22Rv1 (cell line): ENCODE data around the gene ATP8B3.
"Not testable (repeated sequence)": the region's sequence is repeated elsewhere in the genome, so short reads cannot be mapped to it uniquely, and the experiment has no call there.

Source experiments
- H3K27ac ChIP-seq: fragments of 450-650 bp; 2 replicates; pipeline ENCODE4 v1.5.1; 2017
- ZFX ChIP-seq: fragments of 450-650 bp; IDR thresholded peaks from 2 replicates; pipeline ENCODE4 v1.6.1; 2017; ENCODE audit warnings: antibody characterized with exemption, borderline replicate concordance
- TF ChIP-seq, protein P1 (sequence below): fragments of 450-650 bp; IDR thresholded peaks from 2 replicates; pipeline ENCODE4 v1.5.1; 2017; ENCODE audit warnings: mild to moderate bottlenecking

ATP8B3 gene

DNA sequence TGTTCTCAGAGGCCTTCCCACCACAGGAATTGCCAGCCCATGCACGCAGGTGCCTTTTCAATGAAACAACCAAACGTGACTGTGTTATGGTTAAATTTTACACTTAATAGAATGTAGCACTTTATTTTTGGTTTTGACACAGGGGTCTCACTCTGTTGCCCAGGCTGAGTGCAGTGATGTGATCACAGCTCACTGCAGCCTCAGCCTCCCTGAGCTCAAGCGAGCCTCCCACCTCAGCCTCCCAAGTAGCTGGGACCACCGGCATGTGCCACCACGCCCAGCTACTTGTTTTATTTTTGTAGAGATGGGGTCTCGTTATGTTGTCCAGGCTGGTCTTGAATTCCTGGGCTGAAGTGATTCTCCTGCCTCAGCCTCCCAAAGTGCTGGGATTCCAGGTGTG lies 7.2 kb downstream of the ATP8B3 start:
- no peak overlapping the region for H3K27ac ChIP-seq

DNA sequence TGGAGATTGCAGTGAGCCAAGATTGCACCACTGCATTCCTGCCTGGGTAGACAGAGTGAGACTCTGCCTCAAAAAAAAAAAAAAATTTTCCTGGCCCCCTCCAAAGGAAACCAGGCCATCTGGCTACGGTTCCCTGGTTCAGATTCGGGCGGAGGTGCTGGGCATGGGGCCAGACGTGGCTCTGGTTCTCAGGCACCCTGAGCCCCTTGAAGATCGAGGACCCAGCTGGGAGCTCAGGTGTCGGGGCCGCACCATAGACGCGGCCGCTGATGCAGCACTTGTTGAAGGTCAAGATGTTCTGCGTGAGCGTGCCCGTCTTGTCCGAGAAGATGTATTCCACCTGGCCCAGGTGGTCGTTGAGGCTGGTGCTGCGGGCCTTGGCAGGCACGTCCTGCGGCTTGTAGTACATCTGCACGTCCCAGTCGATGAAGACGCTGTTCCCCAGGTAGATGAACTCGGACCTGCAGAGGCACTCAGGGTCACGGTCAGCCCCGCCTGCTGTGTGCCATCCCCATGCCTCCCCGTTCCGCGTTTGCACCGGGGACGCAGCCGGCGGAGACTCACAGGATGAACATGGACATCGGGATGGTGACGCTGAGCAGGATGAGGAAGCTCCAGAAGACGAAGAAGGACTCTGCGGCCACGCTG lies 12.3 kb downstream of the ATP8B3 start:
- TF ChIP-seq, protein P1, sequence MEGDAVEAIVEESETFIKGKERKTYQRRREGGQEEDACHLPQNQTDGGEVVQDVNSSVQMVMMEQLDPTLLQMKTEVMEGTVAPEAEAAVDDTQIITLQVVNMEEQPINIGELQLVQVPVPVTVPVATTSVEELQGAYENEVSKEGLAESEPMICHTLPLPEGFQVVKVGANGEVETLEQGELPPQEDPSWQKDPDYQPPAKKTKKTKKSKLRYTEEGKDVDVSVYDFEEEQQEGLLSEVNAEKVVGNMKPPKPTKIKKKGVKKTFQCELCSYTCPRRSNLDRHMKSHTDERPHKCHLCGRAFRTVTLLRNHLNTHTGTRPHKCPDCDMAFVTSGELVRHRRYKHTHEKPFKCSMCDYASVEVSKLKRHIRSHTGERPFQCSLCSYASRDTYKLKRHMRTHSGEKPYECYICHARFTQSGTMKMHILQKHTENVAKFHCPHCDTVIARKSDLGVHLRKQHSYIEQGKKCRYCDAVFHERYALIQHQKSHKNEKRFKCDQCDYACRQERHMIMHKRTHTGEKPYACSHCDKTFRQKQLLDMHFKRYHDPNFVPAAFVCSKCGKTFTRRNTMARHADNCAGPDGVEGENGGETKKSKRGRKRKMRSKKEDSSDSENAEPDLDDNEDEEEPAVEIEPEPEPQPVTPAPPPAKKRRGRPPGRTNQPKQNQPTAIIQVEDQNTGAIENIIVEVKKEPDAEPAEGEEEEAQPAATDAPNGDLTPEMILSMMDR = no peak
- TF ChIP-seq ZFX = no peak
- H3K27ac ChIP-seq = no peak overlapping the region

More for the DNA sequence above, 7.2 kb downstream of the ATP8B3 start:
- no peak for TF ChIP-seq ZFX
- TF ChIP-seq, protein P1 = no peak

DNA sequence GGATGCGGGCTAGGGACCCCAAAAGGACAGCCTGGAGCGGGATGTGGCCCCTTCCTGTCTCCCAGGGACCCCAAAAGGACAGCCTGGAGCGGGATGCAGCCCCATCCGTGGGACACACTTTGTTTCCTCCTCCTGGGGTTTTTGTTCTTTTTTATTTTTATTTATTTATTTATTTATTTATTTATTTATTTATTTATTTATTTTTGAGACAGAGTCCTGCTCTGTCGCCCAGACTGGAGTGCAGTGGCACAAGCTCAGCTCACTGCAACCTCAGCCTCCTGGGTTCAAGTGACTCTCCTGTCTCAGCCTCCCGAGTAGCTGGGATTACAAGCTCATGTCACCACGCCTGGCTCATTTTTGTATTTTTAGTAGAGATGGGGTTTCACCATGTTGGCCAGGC lies 14.8 kb downstream of the ATP8B3 start:
- H3K27ac ChIP-seq = not testable (repeated sequence)

DNA sequence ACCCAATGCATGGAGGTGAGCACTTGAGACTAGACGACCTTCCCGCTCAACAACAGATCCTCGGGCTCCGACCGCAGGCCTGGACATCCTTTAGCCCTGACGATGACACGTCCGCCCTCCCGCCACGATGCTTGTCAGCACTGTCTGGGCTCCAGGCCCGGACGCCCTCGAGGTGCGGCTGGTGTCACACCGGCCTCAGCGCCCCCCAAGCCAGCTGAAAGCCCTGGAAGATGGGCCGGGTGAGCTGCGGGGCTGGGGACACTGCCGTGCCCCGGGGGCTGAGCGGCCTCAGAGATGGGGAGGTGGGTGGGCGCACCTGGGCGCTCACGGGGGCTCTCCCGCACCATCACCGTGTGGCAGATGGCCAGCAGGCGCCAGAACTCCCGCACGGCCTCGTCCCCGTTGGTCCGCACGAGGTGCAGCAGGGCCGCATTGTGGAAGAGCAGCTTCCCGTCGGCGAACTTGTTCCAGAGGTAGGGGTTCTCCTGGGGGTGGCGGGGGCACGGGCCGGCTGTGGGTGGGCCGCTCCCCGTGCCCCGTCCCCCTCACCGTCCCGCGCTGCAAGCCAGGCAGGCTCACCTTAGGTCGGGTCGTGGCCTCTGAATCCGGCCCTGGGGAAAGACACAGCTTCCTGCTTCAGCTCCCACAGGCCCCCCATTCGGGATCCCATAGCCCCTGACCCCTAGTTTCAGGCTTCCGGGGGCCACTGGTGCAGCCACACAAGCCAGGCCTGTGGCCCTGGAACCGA lies 15.5 kb downstream of the ATP8B3 start:
- TF ChIP-seq, protein P1 = no peak
- no peak for TF ChIP-seq ZFX
- H3K27ac ChIP-seq = no peak overlapping the region

DNA sequence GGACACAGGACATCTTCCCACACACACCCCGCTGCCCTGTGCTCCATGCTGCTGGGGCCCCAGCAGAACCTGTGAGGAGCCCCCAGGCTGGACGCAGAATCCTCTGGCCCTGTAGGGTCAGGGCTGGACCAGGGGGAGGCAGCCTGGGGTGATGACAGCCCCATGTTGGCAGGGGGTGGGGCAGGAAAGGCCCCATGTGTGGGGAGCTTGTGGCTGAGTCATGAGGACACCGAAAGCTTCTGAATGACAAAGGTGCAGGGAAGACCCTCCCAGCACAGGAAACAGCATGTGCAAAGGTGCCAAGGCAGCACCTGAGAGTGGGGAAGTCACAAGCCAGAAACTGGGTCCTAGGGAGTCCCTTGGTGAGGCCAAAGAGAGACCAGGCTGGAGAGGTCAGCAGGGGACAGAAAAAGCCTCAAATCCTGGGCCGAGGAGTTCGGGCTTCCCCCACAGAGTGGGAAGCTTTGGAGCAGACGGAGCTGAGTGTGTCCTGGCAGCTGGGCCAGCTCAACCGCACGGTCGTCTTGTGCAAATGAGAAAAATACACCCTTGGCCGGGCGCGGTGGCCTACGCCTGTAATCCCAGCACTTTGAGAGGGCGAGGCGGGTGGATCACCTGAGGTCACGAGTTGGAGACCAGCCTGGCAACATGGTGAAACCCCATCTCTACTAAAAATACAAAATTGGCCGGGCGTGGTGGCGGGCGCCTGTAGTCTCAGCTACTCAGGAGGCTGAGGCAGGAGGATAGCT lies 17.5 kb downstream of the ATP8B3 start:
- no peak overlapping the region for H3K27ac ChIP-seq
- TF ChIP-seq ZFX = no peak
- TF ChIP-seq, protein P1 = no peak

DNA sequence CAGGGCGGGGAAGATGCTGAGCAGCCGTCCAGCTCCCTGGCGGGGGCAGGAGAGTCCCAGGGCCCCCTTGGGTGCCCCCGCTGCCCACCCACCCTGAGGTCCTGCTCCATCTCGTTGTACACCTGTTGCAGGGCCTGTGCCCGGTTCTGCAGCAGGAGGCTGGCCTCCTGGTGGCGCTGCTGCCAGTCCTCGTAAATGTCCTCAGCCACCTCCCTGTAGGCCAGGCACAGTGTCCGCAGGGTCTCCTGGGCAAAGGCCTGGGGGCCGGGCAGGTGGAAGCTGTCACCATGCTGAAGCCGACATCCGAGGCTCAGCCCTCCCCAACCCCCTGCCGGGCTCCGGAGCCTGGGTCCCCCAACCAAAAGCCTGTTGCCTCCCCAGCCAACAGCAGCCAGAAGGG lies 20.2 kb downstream of the ATP8B3 start:
- no peak for TF ChIP-seq ZFX
- TF ChIP-seq, protein P1 = no peak
- no peak overlapping the region for H3K27ac ChIP-seq

DNA sequence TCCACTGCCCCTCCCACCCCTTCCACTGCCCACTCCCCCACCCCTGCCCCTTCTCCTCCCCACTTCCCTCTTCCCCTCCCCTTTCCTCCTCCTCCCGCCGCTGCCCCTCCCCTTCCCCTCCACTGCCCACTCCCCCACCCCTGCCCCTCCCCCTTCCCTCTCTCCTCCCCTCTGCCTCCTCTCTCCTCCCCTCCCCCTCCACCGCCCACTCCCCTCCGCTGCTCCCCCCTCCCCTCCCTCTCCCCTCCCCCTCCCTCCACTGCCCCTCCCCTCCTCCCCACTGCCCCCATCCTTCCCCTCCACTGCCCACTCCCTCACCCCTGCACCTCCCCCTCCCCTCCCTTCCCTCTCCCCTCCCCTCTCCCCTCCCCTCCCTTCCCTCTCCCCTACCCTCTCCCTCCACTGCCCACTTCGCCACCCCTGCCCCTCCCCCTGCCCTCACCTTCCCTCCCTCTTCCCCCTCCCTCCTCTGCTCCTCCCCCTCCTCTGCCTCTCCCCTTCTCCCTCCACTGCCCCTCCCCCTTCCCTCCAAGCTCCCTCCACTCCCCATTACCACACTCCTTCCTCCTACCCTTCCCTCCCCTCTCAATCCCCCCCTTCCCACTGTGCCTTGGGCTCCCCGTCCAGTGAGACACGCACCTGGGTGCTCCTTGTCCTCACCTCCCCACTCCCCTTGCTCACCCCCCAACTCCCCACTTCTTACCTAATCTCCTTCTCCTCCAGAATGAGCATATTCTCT lies 21.9 kb downstream of the ATP8B3 start:
- H3K27ac ChIP-seq = no peak overlapping the region
- TF ChIP-seq, protein P1 = no peak
- no peak for TF ChIP-seq ZFX
